Measurements from ENCODE around the gene ST6GALNAC3.
"Not testable (repeated sequence)": the region's sequence is repeated elsewhere in the genome, so short reads cannot be mapped to it uniquely, and the experiment has no call there.

The ST6GALNAC3 gene

DNA sequence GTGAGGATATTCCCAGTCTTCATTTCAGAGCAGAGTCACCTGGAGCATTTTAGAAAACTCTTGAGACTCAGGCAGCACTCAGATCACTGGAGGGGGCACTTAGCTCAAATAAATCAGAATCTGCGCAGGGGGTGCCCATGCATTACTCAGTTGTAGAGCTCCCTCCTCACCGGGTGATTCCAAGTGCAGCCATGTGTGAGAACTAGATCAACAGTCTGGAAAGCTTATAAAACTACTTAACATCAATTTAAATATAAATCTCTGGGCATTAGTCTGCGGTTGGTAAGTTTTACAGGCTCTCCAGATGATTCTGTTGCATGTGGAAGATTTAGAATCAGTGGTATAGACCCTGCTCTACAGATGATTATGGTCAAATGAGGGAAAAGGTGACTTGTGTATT, 128.6 kb downstream of the ST6GALNAC3 start:
- no peak for DNase-seq

- DNase-seq: no peak
Observed at GRCh38 chr1:76209238-76209637, 134.7 kb downstream of the ST6GALNAC3 start.

GRCh38 chr1:76209648-76210047, 135.1 kb downstream of the ST6GALNAC3 start:
- no peak for DNase-seq

DNA sequence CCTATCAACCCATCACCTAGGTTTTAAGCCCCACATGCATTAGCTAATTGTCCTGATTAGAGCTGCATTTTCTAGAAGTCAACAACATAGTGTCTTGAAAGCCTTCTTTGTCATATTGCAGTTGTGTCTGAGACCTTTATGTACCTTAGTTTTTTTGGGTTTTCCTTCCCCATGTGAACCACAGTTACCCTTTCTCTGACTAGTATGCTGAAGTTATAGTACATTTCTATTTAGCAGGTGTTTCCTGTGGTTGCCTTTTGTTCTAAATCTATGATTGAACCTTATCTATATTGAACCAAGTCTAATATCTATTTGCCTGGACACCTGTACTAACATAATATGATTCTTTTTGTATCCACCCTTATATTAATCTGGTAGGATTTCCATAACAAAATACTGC, 135.6 kb downstream of the ST6GALNAC3 start:
- no peak for DNase-seq

DNA sequence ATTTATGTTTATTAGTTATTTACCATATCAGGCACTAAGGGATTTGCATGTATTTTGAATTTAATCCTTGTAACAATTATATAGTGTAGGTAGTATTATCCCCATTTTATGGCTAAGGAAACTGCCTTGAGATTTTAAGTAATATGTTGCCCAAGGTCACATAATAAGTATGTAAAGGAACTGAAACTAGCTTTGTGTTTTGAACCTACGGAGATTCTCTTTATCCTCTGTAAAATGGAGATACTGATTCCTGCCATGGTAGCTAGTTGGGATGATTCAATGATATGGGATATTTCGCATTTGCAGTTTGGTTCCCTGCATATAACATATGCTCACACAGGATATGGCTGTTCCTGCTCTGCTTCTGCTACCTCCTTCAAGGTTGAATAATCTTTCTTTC, 144.3 kb downstream of the ST6GALNAC3 start:
- DNase-seq: no peak

DNA sequence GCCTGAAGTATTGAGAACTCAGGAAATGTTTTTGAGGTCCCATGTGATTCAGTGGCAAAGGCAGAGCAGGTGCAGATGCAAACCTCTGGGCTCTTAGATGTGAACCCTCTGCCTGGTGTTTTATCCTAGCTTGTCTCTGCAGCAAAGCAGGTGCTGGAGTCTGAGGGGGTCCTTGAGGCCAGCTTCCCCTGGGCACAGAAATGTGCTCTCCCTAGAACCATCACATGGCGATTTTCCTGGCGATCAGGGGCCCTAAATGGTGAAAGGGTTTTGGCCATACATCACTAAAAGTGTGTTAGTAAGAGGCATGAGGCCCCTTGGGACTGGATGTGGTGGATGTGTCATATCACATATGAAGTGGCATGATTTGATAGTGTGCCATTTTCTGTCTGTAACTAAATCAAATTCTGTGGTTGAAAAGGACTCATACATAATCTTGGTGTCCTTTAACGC, 144.8 kb downstream of the ST6GALNAC3 start:
- no peak for DNase-seq

DNA sequence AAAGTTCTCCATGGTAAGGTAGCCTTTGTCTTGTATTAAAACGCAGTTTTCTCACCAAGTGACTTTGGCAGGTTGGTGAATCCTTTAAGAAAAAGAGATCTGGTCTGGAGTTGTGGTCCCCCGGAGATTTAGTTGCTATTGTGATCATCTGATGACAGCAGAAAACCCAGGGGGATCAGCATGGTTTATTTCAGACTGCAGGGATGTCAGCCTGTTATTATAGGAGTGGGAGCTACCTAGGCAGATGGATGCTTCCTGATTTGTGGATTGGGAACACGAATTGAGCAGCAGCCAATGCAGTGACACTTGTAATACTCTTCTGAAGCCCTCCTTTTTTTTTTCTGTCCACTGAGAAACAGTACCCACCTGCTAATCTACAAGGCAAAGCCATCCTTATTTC, 150.2 kb downstream of the ST6GALNAC3 start:
- no peak for DNase-seq

DNA sequence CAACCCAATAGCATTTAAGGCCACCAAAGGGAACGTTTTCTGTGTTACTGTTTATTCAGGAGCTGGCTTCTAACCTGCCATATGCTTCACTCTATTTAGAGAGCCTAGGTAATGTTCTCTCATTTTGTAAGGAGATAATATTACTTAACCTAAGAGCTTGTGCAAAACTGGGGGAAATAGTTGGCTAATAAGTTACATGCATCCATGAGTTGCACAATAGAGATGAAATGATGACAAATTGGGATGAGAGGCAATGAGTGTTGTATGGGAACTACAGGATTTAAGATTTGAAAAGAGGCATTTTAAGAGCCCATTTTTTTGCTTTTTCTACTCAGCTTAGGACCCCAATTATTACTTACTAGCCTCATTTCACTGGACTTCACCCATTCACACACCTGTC, 151.0 kb downstream of the ST6GALNAC3 start:
- DNase-seq: no peak

DNA sequence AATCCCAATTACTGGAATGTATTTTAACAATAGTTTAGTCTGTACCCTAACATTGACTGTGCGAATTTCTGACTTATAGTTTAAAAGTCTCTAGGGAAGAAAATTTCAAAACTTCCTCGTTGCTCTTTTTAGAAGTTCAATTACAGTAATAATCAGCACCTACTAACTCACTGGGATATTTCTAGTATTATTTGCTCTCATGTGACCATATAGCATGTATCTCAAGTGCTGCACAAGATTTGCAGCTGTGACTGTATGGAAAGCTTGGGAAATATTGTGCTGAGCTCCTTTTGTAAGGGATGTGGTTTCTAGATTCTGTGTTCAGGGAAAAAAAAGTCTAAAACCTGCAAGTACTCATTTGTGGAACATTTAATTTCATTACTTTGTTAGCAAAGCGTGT, 153.1 kb downstream of the ST6GALNAC3 start:
- DNase-seq: no peak

- DNase-seq: no peak
Observed at GRCh38 chr1:76229279-76230005, 154.9 kb downstream of the ST6GALNAC3 start.

GRCh38 chr1:76230842-76231281, 156.3 kb downstream of the ST6GALNAC3 start:
- DNase-seq: no peak

DNA sequence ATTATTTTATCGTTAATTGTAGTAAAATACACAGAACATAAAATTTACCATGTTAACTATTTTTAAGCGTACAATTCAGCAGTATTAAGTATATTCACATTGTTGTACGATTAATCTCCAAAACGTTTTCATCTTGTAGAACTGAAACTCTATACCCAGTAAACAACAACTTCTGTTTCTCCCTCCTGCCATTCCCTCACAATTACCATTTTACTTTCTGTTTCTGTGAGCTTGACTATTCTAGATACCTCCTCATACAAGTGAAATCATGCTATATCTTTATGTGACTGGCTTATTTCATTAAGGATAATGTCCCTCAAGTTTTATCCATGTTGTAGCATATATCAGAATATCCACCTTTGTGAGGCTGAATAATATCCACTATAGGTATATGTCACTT, 156.8 kb downstream of the ST6GALNAC3 start:
- DNase-seq: no peak

- no peak for DNase-seq
Observed at GRCh38 chr1:76232666-76233065, 158.1 kb downstream of the ST6GALNAC3 start.

DNA sequence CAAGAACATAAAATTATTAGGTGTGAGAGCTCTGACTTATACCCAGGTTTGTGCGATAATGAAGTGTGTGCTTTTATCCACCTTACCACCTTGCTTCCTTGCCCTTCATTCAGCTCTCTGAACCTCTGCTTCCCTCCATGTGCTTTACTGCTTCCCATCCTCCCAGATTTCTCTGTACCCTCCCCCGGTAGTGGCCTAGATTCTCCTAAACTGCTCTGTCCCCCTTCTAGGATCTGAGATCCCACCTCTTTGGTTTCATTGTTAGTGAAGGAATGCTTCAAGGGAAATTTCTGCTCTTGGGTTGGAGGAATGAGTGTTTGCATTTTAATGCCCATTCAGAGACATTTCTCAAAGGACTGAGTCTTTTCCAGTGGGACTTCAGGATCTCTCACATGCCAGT, 159.5 kb downstream of the ST6GALNAC3 start:
- DNase-seq: no peak

GRCh38 chr1:76237211-76237610, 162.7 kb downstream of the ST6GALNAC3 start:
- no peak for DNase-seq

DNA sequence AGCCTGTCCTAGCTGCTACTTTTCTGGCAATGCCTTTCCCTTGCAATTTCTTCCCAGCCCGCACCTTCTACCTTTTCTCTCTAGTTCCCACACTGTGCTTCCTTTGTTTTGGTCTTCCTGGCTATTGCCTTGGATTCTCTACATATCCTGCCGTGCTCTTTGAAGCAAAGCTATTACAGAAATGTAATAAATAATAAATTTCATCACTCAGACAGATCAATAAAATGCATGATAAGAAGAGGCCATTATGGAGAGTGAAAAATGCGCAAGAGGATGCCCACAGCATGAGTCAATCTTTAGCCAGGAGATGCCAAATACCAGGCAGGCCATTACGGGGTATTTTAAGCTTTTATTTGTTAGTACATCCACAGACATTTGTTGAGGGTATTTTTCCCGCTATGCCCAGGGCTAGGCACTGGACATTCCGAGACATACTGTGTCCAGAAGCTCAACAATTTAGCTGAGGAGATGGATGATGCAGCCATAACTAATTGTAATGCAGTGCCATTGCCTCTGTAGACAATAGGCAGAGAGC, 163.6 kb downstream of the ST6GALNAC3 start:
- DNase-seq: no peak

DNA sequence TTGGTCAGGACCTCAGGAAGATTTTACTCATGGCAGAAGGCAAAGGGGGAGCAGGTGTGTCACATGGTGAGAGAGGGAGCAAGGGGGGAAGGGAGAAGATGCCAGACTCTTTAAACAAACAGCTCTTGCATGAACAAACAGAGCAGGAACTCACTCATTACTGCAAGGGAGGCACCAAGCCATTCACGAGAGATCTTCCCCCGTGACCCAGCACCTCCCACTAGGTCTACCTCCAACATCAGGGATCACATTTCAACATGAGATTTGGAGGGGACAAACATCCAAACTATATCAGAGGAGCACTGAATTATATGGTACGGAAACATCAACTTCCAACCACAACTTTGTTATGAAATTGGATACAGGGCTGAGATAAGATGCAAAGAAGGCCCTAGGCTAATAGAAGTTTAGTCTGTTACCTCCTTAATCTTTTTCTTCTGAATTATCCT, 164.9 kb downstream of the ST6GALNAC3 start:
- DNase-seq: no peak

GRCh38 chr1:76240316-76240715, 165.8 kb downstream of the ST6GALNAC3 start:
- DNase-seq: no peak

DNA sequence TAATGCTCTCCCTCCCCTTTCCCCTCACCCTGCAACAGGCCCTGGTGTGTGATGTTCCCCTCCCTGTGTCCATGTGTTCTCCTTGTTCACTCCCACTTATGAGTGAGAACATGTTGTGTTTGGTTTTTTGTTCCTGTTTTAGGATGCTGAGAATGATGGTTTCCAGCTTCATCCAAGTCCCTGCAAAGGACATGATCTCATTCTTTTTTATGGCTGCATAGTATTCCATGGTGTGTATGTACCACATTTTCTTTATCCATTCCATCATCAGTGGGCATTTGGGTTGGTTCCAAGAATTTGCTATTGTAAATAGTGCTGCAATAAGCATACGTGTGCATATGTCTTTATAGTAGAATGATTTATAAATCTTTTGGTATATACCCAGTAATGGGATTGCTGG, 168.0 kb downstream of the ST6GALNAC3 start:
- DNase-seq: not testable (repeated sequence)

GRCh38 chr1:76247261-76247852, 172.8 kb downstream of the ST6GALNAC3 start:
- no peak for DNase-seq

DNA sequence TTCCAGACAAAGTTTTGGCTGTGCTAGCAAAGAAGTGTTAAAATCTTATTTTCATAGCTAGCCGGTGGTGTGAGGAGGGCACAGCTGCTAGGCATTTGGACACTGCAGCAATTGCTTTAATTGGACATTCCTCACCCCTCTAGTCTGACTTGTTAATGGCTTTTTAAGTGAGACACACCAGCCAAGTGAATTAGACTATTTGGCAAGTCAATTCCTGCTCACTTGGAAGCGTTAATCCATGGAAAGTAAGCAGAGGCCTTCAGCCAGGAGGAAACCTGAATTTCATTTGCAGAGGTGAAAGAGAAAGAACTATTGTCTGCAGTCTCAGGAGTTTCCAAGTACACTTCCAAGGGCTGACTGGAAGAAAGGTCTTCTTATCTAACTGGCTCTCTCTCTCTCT, 175.7 kb downstream of the ST6GALNAC3 start:
- no peak for DNase-seq

- DNase-seq: no peak
Observed at GRCh38 chr1:76252431-76252830, 177.9 kb downstream of the ST6GALNAC3 start.

DNA sequence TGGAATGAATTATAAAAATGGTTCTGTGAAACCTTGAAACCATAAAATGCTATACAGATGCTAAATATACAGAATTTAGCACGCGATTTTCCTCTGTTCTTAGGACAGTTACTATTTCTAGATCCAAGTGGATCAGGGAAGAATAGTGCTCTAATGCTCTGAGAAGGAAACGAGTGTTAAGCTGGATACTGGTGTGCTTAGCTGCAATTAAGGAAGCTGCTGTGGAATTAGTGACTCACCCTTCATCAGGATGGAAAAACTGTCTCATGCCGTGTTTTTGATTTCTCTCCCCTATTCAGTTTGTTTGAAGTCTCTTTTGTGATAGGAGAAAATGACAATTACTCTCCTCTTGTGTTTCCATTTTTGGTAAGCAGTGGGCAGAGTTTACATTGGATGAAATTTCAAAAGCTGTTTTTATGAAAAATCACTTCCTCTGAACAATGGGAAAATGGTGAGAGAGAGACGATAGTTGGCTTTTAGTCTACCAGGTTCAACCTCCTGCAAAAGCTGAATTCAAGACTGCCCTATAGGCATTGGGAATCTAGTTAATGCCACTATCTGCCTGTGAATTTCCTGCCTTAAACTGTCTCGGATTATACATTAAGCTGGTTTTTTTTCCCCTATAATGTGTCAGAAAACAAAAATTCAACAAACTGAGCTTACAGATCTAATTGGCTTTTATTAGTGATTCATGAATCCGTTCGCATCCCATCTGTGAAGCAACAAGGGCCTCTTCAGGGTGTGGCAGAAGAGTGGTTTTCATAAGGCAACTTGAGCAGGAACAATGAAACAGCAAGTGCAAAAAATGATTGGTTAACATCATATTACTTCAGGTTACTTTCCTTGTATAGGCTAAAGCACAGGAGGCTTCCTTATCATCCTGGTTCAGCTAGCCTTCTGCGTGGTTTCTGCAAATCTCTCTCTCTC, 179.8 kb downstream of the ST6GALNAC3 start:
- no peak for DNase-seq
